A673 (cell line): Measurements from ENCODE around the gene C16orf86. TPM values are rescaled to one million over a fixed set of nuclear protein-coding genes. Genes with fewer than 3 reads are reported as not detected.

ENCODE experiments used
- BruUV-seq: library from RNA; stranded (reverse); fragments of 400-500 nt; replicated peaks from 2 replicates; lab custom pipeline; 2021; lab: Mats Ljungman, UMichigan
- CTCF ChIA-PET: fragments of 300-600 bp; sonication (Branson Sonifier 250); formaldehyde crosslinking; loops from one replicate; lab custom pipeline; 2022; ENCODE audit warnings: antibody characterized with exemption; lab: Charles Lee
- POLR2A ChIA-PET: fragments of 300-600 bp; sonication (Branson Sonifier 250); formaldehyde crosslinking; loops from one replicate; lab custom pipeline; 2022; ENCODE audit warnings: antibody characterized with exemption; ENCODE audit not compliant: low non-redundant PET; lab: Charles Lee
- DNase-seq: peaks from one replicate; pipeline ENCODE4 v3.0.0-alpha.2; 2015; ENCODE audit warnings: low spot score
- H3K27ac ChIP-seq: fragments of 200-600 bp; sonication (generic); 2 replicates; pipeline ENCODE4 v1.5.1; 2016; ENCODE audit warnings: mixed run types, low read depth, mild to moderate bottlenecking, mixed read lengths, antibody characterized with exemption, low read length; ENCODE audit not compliant: poor library complexity, severe bottlenecking
- H3K27me3 ChIP-seq: fragments of 200-600 bp; sonication (generic); replicated peaks from 2 replicates; pipeline ENCODE4 v1.6.1; 2017; ENCODE audit warnings: mixed run types, low read depth, mild to moderate bottlenecking, mixed read lengths, antibody characterized with exemption, low read length; ENCODE audit not compliant: insufficient read depth, poor library complexity
- H3K36me3 ChIP-seq: fragments of 200-600 bp; sonication (generic); 2 replicates; pipeline ENCODE4 v1.6.1; 2016; ENCODE audit warnings: mixed run types, mild to moderate bottlenecking, mixed read lengths, antibody characterized with exemption, low read length; ENCODE audit not compliant: insufficient read depth, poor library complexity, severe bottlenecking
- H3K4me1 ChIP-seq: fragments of 200-600 bp; sonication (generic); 2 replicates; pipeline ENCODE4 v1.6.1; 2017; ENCODE audit warnings: mixed run types, mild to moderate bottlenecking, mixed read lengths, antibody characterized with exemption, low read length; ENCODE audit not compliant: insufficient read depth, poor library complexity, severe bottlenecking
- H3K4me3 ChIP-seq: fragments of 200-600 bp; sonication (generic); 2 replicates; pipeline ENCODE4 v1.5.1; 2016; ENCODE audit warnings: low read depth, mixed run types, mild to moderate bottlenecking, mixed read lengths, low read length; ENCODE audit not compliant: poor library complexity, severe bottlenecking
- H3K9me3 ChIP-seq: fragments of 200-600 bp; sonication (generic); 2 replicates; pipeline ENCODE4 v1.6.1; 2016; ENCODE audit warnings: mixed run types, low read depth, mild to moderate bottlenecking, mixed read lengths, antibody characterized with exemption, low read length; ENCODE audit not compliant: poor library complexity, severe bottlenecking
- CTCF ChIP-seq: fragments of 300-800, 200-600 bp; sonication (generic); conservative IDR thresholded peaks from 2 replicates; pipeline ENCODE4 v1.5.1; 2017; ENCODE audit warnings: low read depth, mild to moderate bottlenecking, antibody characterized with exemption, low read length, moderate library complexity, mixed read lengths
- EZH2 ChIP-seq: fragments of 200-600 bp; sonication (generic); IDR thresholded peaks from 2 replicates; pipeline ENCODE4 v1.6.1; 2017; ENCODE audit warnings: borderline replicate concordance, low read depth, mild to moderate bottlenecking, mixed read lengths, antibody characterized with exemption, low read length; ENCODE audit not compliant: poor library complexity, severe bottlenecking
- intact Hi-C: fragments of 100-400 bp; cut with micrococcal nuclease; formaldehyde crosslinking; loops from one replicate; pipeline ENCODE4 v1.10.0; 2022; ENCODE audit not compliant: unreplicated experiment
- total RNA-seq: library from RNA; stranded (reverse); gene quantifications from 2 replicates; pipeline ENCODE4 v1.2.3, GENCODE V29; 2021

The C16orf86 gene
- total RNA-seq, 1 experiment from 2014 or later: not detected

GRCh38 chr16:67656344-67657016 lies 10.1 kb upstream of the C16orf86 start:
- BruUV-seq: no TSS peak
- intact Hi-C loops: no loop called here
- Histone ChIP-seq H3K4me1 (peaks cover 11% of the 10 kb centered on the region), H3K27ac (no peak overlapping the region), H3K4me3 (no peak overlapping the region), H3K9me3 (no peaks in the 10 kb centered on the region), H3K36me3 (peaks cover 6% of the 10 kb centered on the region), H3K27me3 (peaks cover 7% of the 10 kb centered on the region)
- no peak for DNase-seq
- POLR2A ChIA-PET: no interaction called here
- TF ChIP-seq EZH2: no peak
- TF ChIP-seq CTCF: no peak
- CTCF ChIA-PET: no interaction called here

- Histone ChIP-seq H3K4me3 (no peak overlapping the region), H3K27ac (no peak overlapping the region), H3K36me3 (peaks cover 6% of the 10 kb centered on the region), H3K9me3 (no peaks in the 10 kb centered on the region), H3K4me1 (peaks cover 12% of the 10 kb centered on the region), H3K27me3 (peaks cover 2% of the 10 kb centered on the region)
- POLR2A ChIA-PET: no interaction called here
- TF ChIP-seq EZH2: no peak
- TF ChIP-seq CTCF: no peak
- DNase-seq: no peak
- intact Hi-C loops: no loop called here
- BruUV-seq: no TSS peak
- CTCF ChIA-PET: no interaction called here
These were observed 9.5 kb upstream of the C16orf86 start for GRCh38 chr16:67657017-67657608.

GRCh38 chr16:67657751-67658518 lies 8.7 kb upstream of the C16orf86 start:
- Histone ChIP-seq H3K9me3 (no peaks in the 10 kb centered on the region), H3K27ac (no peak overlapping the region), H3K36me3 (peaks cover 6% of the 10 kb centered on the region), H3K4me1 (peaks cover 12% of the 10 kb centered on the region), H3K27me3 (no peaks in the 10 kb centered on the region), H3K4me3 (no peak overlapping the region)
- no peak for TF ChIP-seq EZH2
- TF ChIP-seq CTCF: no peak
- ChIA-PET CTCF (interaction anchor here (2.7 kb wide), 1 partner anchor 137 kb away, joined by 17 read pairs; no protein-coding TSS in a partner anchor), POLR2A (no interaction called here)
- intact Hi-C loops: no loop called here
- DNase-seq: no peak
- BruUV-seq: no TSS peak
